Left lung (tissue), 10 donors: ENCODE results near the gene TCTN2. TPM values are rescaled to one million over a fixed set of nuclear protein-coding genes. Genes with fewer than 3 reads are reported as not detected.
A peak's percentile ranks its signal among the peaks of the same experiment; 100 is the strongest.

Source experiments
- ATAC-seq: fragments of 200-7000 bp; cut with Tn5 transposase; one replicate; pipeline ENCODE4 v1.9.1; 2020; ENCODE audit warnings: moderate library complexity
- DNase-seq, 4 donors: peaks; one replicate each; pipeline ENCODE4 v3.0.0-alpha.2; 2013 to 2020
- H3K27ac ChIP-seq, 2 donors: fragments of 200-600 bp; sonication (generic) in 1 of 2; one replicate each; pipeline versions ENCODE4 v1.5.0 to v1.8.0; 2020 to 2021
- H3K27me3 ChIP-seq, 2 donors: fragments of 200-600 bp; sonication (generic) in 1 of 2; one replicate each; pipeline versions ENCODE4 v1.5.0 to v1.8.0; 2020 to 2021
- H3K36me3 ChIP-seq, 2 donors: fragments of 200-600 bp; sonication (generic) in 1 of 2; one replicate each; pipeline versions ENCODE4 v1.5.0 to v1.8.0; 2020 to 2021
- H3K4me1 ChIP-seq, 2 donors: fragments of 200-600 bp; one replicate each; pipeline ENCODE4 v1.8.0; 2021
- H3K4me3 ChIP-seq, 2 donors: fragments of 200-600 bp; sonication (generic) in 1 of 2; one replicate each; pipeline versions ENCODE4 v1.5.0 to v1.8.0; 2020 to 2021; ENCODE audit warnings: mild to moderate bottlenecking in 1 of 2
- H3K9me3 ChIP-seq, 2 donors: fragments of 200-600 bp; sonication (generic) in 1 of 2; one replicate each; pipeline versions ENCODE4 v1.5.0 to v1.8.0; 2020 to 2021
- intact Hi-C, 2 donors: fragments of 100-400 bp; cut with DNase I; formaldehyde crosslinking; loops; one replicate each; pipeline versions ENCODE4 v1.11.2 to v1.14.2; 2022
- polyA plus RNA-seq, 6 donors: library from polyadenylated mRNA; unstranded; fragments of 120-200 nt; gene quantifications; one replicate each; pipeline ENCODE4 v1.2.1, GENCODE V29; 2013; ENCODE audit not compliant: insufficient read length in 6 of 6
- total RNA-seq, 2 donors: library from RNA; stranded (reverse); fragmentation: NEBNext Ultra II Directional; extraction: Animal tissue kit (Norgen Biotek cat#: 25700); gene quantifications; one replicate each; pipeline ENCODE4 v1.2.1, GENCODE V29; 2021
- TF ChIP-seq, protein P1 (sequence below), 2 donors: fragments of 200-600 bp; sonication (generic) in 1 of 2; IDR thresholded peaks; one replicate each; pipeline versions ENCODE4 v1.5.0 to v1.8.0; 2021; ENCODE audit warnings: antibody characterized with exemption in 2 of 2
- donor health status: DM: no; HTN: yes; CAD: no.
- donor health status: DM: no; HTN: no; CAD: no.

Gene TCTN2
- total and polyA plus RNA-seq, 8 donors: 11.0 to 30.2 (median 24.6) TPM

DNA sequence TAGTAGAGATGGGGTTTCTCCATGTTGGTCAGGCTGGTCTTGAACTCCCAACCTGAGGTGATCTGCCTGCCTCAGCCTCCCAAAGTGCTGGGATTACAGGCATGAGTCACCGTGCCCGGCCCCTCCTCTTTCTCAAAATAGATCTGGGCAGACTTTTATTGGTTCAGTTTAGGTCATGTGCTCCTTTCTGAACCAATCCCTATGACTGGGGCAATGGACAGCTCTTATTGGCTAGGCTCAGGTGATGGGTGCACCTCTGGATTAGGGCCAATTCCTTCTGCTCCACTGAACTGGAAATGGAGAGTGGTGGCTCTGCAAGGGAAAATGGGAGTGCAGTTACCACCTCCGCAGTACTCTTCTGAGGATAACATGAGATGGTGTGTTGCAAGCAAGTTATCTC lies 35.0 kb downstream of the TCTN2 start:
- no peak for ATAC-seq
- TF ChIP-seq, protein P1, sequence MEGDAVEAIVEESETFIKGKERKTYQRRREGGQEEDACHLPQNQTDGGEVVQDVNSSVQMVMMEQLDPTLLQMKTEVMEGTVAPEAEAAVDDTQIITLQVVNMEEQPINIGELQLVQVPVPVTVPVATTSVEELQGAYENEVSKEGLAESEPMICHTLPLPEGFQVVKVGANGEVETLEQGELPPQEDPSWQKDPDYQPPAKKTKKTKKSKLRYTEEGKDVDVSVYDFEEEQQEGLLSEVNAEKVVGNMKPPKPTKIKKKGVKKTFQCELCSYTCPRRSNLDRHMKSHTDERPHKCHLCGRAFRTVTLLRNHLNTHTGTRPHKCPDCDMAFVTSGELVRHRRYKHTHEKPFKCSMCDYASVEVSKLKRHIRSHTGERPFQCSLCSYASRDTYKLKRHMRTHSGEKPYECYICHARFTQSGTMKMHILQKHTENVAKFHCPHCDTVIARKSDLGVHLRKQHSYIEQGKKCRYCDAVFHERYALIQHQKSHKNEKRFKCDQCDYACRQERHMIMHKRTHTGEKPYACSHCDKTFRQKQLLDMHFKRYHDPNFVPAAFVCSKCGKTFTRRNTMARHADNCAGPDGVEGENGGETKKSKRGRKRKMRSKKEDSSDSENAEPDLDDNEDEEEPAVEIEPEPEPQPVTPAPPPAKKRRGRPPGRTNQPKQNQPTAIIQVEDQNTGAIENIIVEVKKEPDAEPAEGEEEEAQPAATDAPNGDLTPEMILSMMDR (IDR thresholded peaks at IDR 0.05): no peak
- Histone ChIP-seq H3K4me3 (no peak overlapping the region), H3K27me3 (no peaks in the 10 kb centered on the region), H3K27ac (no peak overlapping the region), H3K9me3 (no peaks in the 10 kb centered on the region), H3K4me1 (no peaks in the 10 kb centered on the region), H3K36me3 (peaks cover 0 to 14% of the 10 kb centered on the region in 2 donors)
- intact Hi-C loops: no loop called here
- no peak for DNase-seq

GRCh38 chr12:123707466-123707865 lies 36.6 kb downstream of the TCTN2 start:
- no peaks in the 10 kb centered on the region for H3K9me3 ChIP-seq
- peaks cover 0 to 14% of the 10 kb centered on the region in 2 donors for H3K36me3 ChIP-seq
- H3K4me3 ChIP-seq: no peak overlapping the region
- peaks cover 0 to 7% of the 10 kb centered on the region in 2 donors for H3K4me1 ChIP-seq
- H3K27me3 ChIP-seq: no peaks in the 10 kb centered on the region
- DNase-seq (no peak), ATAC-seq (no peak)
- no peak overlapping the region for H3K27ac ChIP-seq
- intact Hi-C loops: no loop called here
- TF ChIP-seq, protein P1 (IDR thresholded peaks at IDR 0.05): no peak

DNA sequence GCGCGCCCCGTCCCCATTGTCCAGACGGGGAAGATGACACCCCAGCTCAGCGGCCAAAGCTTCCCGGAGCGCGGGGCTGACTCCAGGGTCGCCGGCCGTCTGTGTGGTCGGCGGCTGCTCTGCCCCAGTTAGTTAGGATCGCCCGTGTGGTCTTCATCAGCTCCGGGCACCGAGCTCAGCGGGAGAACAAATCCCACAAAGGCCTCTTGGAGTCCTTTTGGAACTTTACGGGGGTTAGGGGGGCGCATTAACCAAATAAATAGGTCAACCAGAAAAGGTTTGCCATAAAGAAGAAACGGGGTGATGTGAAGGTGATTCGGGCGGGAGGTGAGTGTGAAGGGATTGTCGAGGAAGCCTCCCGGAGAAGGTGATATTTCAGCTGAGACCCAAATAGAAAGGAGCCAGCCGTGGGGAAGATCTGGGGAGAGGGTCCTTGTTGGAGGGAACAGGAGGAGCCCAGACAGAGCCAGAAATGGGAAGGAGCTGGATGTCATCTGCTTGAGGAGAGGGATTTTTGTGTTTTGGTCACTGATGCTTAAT lies 41.9 kb downstream of the TCTN2 start:
- intact Hi-C loops: no loop called here
- ATAC-seq (no peak), DNase-seq (no peak)
- Histone ChIP-seq H3K36me3 (no peaks in the 10 kb centered on the region), H3K9me3 (no peaks in the 10 kb centered on the region), H3K27ac (peak overlapping the region; percentile 42 to 74), H3K4me3 (peak overlapping the region; percentile 87 to 99), H3K27me3 (no peaks in the 10 kb centered on the region), H3K4me1 (peaks cover 5 to 34% of the 10 kb centered on the region in 2 donors)
- TF ChIP-seq, protein P1 (IDR thresholded peaks at IDR 0.05): no peak

DNA sequence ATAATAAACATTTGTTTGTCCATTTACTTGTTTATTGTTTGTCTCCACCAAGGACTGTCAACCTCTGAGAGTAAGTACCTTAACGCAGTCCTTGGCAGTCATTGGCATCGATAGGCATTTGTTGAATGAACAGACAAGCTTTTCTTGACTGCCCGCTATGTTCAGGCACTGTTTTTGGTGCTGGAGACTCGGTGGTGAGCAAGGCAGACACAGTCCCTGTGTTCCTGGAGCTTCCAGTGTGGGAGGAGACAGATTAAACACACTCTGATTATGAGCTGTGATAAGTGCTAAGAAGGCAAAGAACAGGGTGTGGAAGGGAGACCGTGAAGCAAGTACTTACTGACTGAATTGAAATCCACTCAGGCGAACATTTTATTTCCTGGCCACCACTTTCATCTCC lies 42.5 kb downstream of the TCTN2 start:
- DNase-seq (no peak), ATAC-seq (peak; percentile 66)
- intact Hi-C loops: no loop called here
- H3K9me3 ChIP-seq: no peaks in the 10 kb centered on the region
- H3K36me3 ChIP-seq: no peaks in the 10 kb centered on the region
- no peak overlapping the region for H3K27ac ChIP-seq
- H3K4me1 ChIP-seq: peaks cover 5 to 34% of the 10 kb centered on the region in 2 donors
- TF ChIP-seq, protein P1 (IDR thresholded peaks at IDR 0.05): no peak
- H3K27me3 ChIP-seq: no peaks in the 10 kb centered on the region
- peak overlapping the region in 1 of 2 donors; percentile 87 for H3K4me3 ChIP-seq

DNA sequence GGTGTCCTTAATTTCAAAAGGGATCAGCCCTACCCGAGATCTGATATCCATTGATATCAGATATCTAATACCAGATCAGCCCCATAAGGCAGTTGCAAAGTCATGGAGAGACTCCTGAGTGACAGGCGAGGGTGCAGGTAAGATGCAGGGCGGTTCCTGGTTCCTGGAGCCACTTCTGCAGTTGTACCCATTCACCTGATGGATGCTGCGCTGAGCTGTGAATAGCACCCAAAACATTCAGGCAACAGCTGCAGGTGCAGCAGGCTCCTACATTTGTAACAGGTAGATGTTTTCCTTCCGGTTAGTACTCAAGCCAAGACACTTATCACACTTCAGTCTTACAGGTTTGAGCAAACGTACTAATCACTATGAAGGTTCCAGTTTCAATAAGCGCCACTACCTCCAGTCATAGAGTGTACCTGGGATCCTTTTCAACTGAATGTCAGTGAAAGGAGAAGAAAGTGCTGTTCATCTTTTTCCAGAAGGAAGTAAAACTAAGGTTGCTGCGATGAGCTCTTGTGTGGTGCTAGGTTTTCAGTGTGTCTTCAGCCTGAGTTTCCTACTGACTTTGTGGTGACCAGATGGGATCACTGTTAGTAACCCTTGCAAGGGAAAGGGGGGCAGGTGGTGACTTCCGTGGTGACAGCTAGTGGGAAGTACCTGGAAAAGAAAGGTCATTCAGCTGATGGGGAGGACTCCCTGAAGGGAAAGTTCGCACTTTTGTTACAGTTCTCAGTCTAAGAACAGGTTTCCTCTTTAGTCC lies 43.1 kb downstream of the TCTN2 start:
- Histone ChIP-seq H3K27me3 (no peaks in the 10 kb centered on the region), H3K27ac (no peak overlapping the region), H3K4me3 (peak overlapping the region in 1 of 2 donors; percentile 87), H3K4me1 (peaks cover 5 to 34% of the 10 kb centered on the region in 2 donors), H3K9me3 (no peaks in the 10 kb centered on the region), H3K36me3 (no peaks in the 10 kb centered on the region)
- ATAC-seq: peak; percentile 8
- TF ChIP-seq, protein P1 (IDR thresholded peaks at IDR 0.05): no peak
- no peak for DNase-seq
- intact Hi-C loops: no loop called here
